Endodermal cell (in vitro differentiated cells): ENCODE results near the gene CWC27. TPM values are rescaled to one million over a fixed set of nuclear protein-coding genes. Genes with fewer than 3 reads are reported as not detected.

Experiments
- DNase-seq: peaks from one replicate; pipeline ENCODE4 v3.0.0-alpha.2; 2017
- H3K27ac ChIP-seq: 2 replicates; pipeline ENCODE4 v1.5.1; 2013; ENCODE audit warnings: mild to moderate bottlenecking, low read depth, low read length, moderate library complexity
- H3K27me3 ChIP-seq: 2 replicates; pipeline ENCODE4 v1.6.1; 2013; ENCODE audit warnings: mild to moderate bottlenecking, low read length, moderate library complexity; ENCODE audit not compliant: insufficient read depth, control insufficient read depth, poor library complexity, severe bottlenecking
- H3K36me3 ChIP-seq: 2 replicates; pipeline ENCODE4 v1.7.0; 2013; ENCODE audit warnings: mild to moderate bottlenecking, low read length, moderate library complexity; ENCODE audit not compliant: control insufficient read depth, insufficient read depth
- H3K4me1 ChIP-seq: one replicate; pipeline ENCODE4 v1.7.0; 2013; ENCODE audit warnings: low read length; ENCODE audit not compliant: control insufficient read depth, insufficient read depth
- H3K4me3 ChIP-seq: 2 replicates; pipeline ENCODE4 v1.5.1; 2013; ENCODE audit warnings: mild to moderate bottlenecking, low read length, moderate library complexity
- H3K9ac ChIP-seq: 2 replicates; pipeline ENCODE4 v1.6.1; 2013; ENCODE audit warnings: mild to moderate bottlenecking, low read length, moderate library complexity; ENCODE audit not compliant: poor library complexity, severe bottlenecking; ENCODE audit errors: extremely low read depth
- H3K9me3 ChIP-seq: 2 replicates; pipeline ENCODE4 v1.6.1; 2013; ENCODE audit warnings: mild to moderate bottlenecking, low read length, moderate library complexity; ENCODE audit not compliant: control insufficient read depth
- H3K27ac Mint-ChIP-seq: 2 replicates; pipeline ENCODE4 v1.8.0; 2020; ENCODE audit warnings: mixed read lengths
- H3K27me3 Mint-ChIP-seq: 2 replicates; pipeline ENCODE4 v1.8.0; 2021; ENCODE audit warnings: mild to moderate bottlenecking, mixed read lengths; ENCODE audit not compliant: insufficient read depth
- H3K36me3 Mint-ChIP-seq: 2 replicates; pipeline ENCODE4 v1.8.0; 2020; ENCODE audit warnings: low read depth, mixed read lengths
- H3K4me1 Mint-ChIP-seq: 2 replicates; pipeline ENCODE4 v1.8.0; 2020; ENCODE audit warnings: mixed read lengths
- H3K4me3 Mint-ChIP-seq: 2 replicates; pipeline ENCODE4 v1.8.0; 2020; ENCODE audit warnings: mild to moderate bottlenecking, moderate library complexity, mixed read lengths
- H3K9me3 Mint-ChIP-seq: 2 replicates; pipeline ENCODE4 v1.8.0; 2020; ENCODE audit warnings: mild to moderate bottlenecking, mixed read lengths
- CTCF ChIP-seq: fragments of 200-600 bp; sonication (generic); conservative IDR thresholded peaks from 2 replicates; pipeline ENCODE4 v1.5.0; 2021; ENCODE audit warnings: antibody characterized with exemption, mild to moderate bottlenecking
- WGBS, 2 experiments: methylation state at CpG; one replicate each; pipeline versions ENCODE4 v1.1.5 to v1.1.7; 2013; ENCODE audit warnings: missing lambda C conversion rate in 2 of 2, mixed read lengths in 1 of 2; ENCODE audit not compliant: insufficient coverage in 1 of 2, insufficient read length in 1 of 2; 5-methylcytosine and 5-hydroxymethylcytosine counted together
- total RNA-seq, 2 donors: library from RNA; stranded (reverse); fragmentation: NEBNext Ultra II Directional in 1 of 2; extraction: Animal tissue kit (Norgen Biotek cat#: 25700) in 1 of 2; gene quantifications; 2 replicates in 1 of 2; 3 replicates in 1 of 2; pipeline ENCODE4 v1.2.1, GENCODE V29; 2021

Gene CWC27
- total RNA-seq, 2 donors from 2014 or later, result 69.1 to 74.8 TPM

DNA sequence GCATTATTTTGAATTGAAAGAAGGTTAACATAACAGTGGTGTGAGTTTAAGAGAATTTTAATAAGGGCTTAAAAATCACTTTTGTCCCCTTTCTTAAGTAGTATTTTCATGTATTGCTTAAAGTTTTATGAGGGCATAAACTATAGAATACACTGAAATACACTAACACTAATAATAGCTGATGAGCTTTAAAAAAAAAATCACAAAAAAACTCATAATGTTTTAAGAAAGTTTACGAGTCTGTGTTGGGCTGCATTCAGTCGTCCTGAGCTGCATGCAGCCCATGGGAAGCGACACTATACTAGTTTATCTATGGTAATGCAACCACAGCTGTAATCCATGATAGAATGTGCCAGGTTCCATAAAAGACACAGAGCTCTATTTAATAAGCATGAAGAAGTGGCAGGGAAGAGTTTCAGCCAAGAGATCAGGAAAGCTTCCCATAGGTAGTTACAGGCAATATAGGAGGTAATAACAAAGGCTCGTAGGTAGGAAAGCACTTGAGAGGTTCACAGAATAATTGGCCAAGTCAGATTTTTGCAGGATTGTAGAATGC is 4.7 kb upstream of the CWC27 start:
- Histone ChIP-seq H3K4me3 (peak overlapping the region; percentile 53), H3K9ac (no peak overlapping the region), H3K4me1 (peaks cover 19% of the 10 kb centered on the region), H3K27me3 (no peaks in the 10 kb centered on the region), H3K9me3 (no peaks in the 10 kb centered on the region), H3K36me3 (peaks cover 63% of the 10 kb centered on the region), H3K27ac (no peak overlapping the region)
- H3K4me1 Mint-ChIP-seq, result peaks cover 50% of the 10 kb centered on the region
- H3K36me3 Mint-ChIP-seq, result peaks cover 30% of the 10 kb centered on the region
- no peak for DNase-seq
- H3K27me3 Mint-ChIP-seq, result no peaks in the 10 kb centered on the region
- 88 to 90% methylated on average over 1 to 4 of the region's 4 CpGs for WGBS, 2 experiments
- H3K27ac Mint-ChIP-seq, result peak overlapping the region; percentile 16
- H3K4me3 Mint-ChIP-seq, result no peak overlapping the region
- TF ChIP-seq CTCF, result no peak
- no peaks in the 10 kb centered on the region for H3K9me3 Mint-ChIP-seq

DNA sequence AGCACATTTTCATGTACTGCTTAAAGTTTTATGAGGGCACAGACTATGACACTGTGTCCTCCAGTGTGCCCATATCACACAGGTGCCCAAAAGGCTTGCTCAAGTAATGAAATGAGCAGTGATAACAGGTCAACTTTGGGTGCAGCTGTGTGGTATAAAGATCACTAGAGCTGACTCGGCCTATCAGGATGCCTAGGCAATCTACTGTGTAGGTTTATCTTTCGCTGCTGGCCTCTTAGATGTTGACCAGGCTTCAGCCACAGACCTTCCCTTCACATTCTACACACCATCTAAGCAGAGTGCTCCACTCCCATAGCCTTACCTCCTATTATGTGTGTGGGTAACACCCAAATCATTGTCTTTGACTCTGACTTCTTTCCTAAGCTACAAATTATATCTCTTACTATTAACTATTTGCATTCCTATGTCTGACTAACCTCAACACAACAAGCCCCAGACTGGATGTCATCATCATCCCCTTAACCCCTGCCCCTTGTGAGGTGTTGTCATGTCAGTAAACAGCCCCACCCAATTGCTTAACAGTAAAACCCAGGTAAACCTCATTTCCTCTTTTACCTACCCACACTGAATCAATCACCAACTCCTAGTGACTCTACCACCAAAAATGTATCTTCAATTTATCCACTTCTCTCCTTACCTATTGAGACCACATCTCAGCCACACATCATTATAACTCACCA is 2.8 kb upstream of the CWC27 start:
- 84 to 100% methylated on average over 1 to 2 of the region's 2 CpGs for WGBS, 2 experiments
- H3K9me3 ChIP-seq, result no peaks in the 10 kb centered on the region
- H3K9me3 Mint-ChIP-seq, result no peaks in the 10 kb centered on the region
- peak overlapping the region; percentile 31 for H3K4me3 Mint-ChIP-seq
- peaks cover 4% of the 10 kb centered on the region for H3K4me1 ChIP-seq
- DNase-seq, result no peak
- peak overlapping the region; percentile 99 for H3K4me3 ChIP-seq
- H3K9ac ChIP-seq, result peak overlapping the region; percentile 1
- TF ChIP-seq CTCF, result no peak
- no peaks in the 10 kb centered on the region for H3K27me3 ChIP-seq
- no peak overlapping the region for H3K27ac ChIP-seq
- H3K36me3 ChIP-seq, result peaks cover 57% of the 10 kb centered on the region
- H3K4me1 Mint-ChIP-seq, result peaks cover 44% of the 10 kb centered on the region
- peak overlapping the region; percentile 76 for H3K27ac Mint-ChIP-seq
- peaks cover 28% of the 10 kb centered on the region for H3K36me3 Mint-ChIP-seq
- no peaks in the 10 kb centered on the region for H3K27me3 Mint-ChIP-seq

DNA sequence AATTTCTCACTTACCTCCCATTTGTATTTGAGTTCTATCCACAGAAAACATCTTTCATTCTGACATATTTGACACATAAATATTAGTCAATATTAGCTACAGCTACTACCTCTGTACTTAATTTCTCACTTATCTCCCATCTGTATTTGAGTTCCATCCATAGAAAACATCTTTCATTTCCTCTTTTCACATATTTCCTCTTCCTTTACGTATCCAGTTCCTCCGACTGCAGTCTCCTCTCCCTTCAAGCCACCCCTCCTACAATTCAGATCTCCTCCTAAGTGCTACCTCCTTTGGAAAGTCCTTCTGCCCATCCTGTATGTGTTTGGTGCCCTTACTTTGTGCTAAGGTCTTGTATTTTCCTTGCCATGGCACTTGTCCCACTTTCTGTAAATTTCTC is 1.8 kb upstream of the CWC27 start:
- H3K4me1 ChIP-seq, result no peaks in the 10 kb centered on the region
- peak overlapping the region; percentile 99 for H3K4me3 ChIP-seq
- Mint-ChIP-seq H3K27ac (peak overlapping the region; percentile 88), H3K36me3 (peaks cover 26% of the 10 kb centered on the region), H3K4me3 (peak overlapping the region; percentile 96), H3K27me3 (no peaks in the 10 kb centered on the region), H3K4me1 (peaks cover 46% of the 10 kb centered on the region), H3K9me3 (no peaks in the 10 kb centered on the region)
- WGBS, 2 experiments, result 84 to 92% methylated on average over 2 of the region's 2 CpGs
- no peaks in the 10 kb centered on the region for H3K27me3 ChIP-seq
- TF ChIP-seq CTCF, result no peak
- H3K27ac ChIP-seq, result no peak overlapping the region
- no peak for DNase-seq
- H3K9me3 ChIP-seq, result no peaks in the 10 kb centered on the region
- peaks cover 47% of the 10 kb centered on the region for H3K36me3 ChIP-seq
- peak overlapping the region; percentile 85 for H3K9ac ChIP-seq
